Stimulated activated CD8-positive, alpha-beta memory T cell treated with anti-CD3 and anti-CD28 coated beads, Interleukin-2, amount 100 ng/mL, for 1 hour (primary cell): ENCODE results near the gene ECI2.
"Not testable (repeated sequence)": the region's sequence is repeated elsewhere in the genome, so short reads cannot be mapped to it uniquely, and the experiment has no call there.

ENCODE experiments used
- DNase-seq, 2 donors: peaks; one replicate each; pipeline ENCODE4 v3.0.0-alpha.2; 2020; ENCODE audit warnings: low read depth in 2 of 2

Gene ECI2

DNA sequence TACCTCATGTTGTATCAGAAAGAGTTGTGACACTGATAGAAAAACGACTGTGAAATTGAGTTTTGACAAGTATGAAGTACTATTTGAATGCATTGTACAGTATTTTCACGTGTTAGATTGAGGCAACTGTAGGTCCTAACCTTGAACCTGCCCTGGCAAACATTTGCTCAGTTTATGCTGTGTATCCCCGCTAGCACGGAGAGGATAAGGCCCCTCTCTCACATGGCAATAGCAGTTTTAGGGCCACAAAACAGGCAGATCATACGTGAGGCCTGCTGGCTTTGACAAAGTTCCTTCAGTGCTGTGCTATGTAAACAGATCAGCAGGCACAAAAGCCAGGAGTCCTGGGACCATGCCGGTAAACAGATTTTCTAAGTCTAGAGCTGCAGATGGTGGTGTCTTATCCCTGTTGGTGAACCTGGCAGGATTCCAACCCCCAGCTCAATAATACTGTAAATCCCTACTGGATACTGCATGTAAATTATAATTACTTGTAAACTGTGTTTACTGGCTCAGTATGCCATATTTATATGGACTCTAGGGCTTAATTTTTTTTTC lies 32.6 kb downstream of the ECI2 start:
- DNase-seq: no peak

DNA sequence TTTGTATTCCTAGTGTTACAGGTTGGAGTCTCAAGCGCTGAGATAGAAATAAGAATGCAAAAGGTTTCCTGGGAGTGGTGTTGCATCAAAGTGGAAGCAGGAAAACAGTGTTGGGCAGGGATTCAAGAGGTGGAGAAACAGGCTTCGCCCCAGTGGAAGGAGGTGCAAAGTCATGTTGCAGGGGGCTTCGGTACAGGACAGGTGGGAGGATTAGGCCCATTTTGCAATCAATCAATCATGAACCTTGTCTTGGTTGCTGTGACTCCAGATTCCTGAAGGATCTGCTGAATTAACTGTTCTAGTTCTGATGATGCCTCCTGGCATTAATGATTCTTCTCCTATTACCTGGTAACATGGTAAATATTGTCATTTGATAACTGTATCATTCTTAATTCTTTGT lies 34.1 kb downstream of the ECI2 start:
- DNase-seq: no peak

DNA sequence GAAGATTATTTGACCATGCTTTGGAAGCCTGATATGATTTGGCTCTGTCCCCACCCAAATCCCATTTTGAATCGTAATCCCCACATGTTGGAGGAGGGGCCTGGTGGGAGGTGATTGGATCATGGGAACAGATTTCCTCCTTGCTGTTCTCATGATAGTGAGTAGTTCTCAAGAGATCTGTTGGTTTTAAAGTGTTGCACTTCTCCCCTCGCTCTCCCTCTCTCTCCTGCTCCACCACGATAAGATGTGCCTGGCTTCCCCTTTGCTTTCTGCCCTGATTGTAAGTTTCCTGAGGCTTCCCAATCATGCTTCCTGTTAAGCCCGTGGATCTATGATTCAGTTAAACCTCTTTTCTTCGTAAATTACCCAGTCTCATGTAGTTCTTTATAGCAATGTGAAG lies 34.7 kb downstream of the ECI2 start:
- DNase-seq: no peak

DNA sequence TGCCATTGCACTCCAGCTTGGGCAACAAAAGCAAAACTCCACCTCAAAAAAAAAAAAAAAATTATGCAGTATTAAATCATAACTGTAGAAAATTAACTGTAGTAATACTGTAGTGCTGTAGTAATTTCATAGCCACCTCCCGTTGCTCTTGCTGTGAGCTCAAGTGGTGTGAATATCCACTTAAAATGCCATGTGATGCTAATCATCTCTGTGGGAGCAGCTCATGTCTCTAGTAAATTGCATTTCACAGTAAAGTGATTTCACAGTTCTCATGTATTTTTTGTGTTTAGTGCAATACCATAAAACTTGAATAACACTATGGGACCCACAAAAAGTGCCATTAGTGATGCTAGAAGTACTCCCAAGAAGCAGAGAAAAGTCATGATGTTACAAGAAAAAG lies 42.1 kb downstream of the ECI2 start:
- no peak for DNase-seq

DNA sequence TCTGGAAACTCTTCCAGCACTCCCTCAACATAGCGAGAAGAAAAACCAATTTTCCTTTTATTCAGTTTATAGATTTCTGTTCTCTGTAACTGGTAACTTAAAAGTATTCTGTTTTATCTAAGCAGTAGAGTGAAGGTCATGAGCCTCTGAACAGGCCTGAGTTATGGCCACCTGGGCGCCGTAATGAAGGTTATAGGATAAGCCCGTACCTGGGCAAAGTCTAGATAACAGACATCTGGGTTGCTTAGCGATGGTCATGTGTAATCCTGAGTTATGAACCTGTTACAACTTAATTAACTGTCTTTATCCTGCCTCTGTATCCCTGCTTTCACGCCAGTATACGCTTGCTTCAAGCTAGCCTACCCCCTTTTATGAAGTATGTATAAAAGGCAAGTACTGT lies 43.4 kb downstream of the ECI2 start:
- DNase-seq: no peak

DNA sequence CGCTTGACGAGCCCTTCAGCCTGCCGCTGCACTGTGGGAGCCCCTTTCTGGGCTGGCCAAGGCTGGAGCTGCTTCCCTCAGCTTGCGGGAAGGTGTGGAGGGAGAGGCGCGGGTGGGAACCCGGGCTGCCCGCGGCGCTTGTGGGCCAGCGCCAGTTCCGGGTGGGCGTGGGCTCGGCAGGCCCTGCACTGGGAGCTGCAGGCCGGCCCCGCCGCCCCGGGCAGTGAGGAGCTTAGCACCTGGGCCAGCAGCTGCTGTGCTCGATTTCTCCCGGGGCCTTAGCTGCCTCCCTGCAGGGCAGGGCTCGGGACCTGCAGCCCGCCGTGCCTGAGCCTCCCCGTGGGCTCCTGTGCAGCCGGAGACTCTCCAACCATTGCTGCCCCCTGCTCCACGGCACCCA lies 45.3 kb downstream of the ECI2 start:
- DNase-seq: not testable (repeated sequence)

DNA sequence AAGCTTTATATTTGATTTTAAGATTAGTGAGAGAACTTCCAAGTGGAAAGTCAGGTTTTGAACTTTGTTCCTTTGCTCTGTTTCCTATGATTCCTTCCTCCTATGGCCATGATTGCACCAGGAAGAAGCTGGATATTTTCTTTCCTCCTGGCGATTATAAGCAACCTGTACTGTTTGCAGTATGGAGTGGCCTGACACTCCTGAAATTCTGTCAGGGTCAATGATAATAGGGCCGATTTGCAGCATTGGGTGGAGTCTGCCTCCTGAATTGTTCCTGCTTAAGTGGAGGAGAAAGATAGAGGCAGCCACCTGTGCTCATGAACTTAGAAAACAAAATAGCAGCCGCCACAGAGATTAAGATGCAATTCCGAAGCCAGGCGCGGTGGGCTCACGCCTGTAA lies 46.7 kb downstream of the ECI2 start:
- no peak for DNase-seq

DNA sequence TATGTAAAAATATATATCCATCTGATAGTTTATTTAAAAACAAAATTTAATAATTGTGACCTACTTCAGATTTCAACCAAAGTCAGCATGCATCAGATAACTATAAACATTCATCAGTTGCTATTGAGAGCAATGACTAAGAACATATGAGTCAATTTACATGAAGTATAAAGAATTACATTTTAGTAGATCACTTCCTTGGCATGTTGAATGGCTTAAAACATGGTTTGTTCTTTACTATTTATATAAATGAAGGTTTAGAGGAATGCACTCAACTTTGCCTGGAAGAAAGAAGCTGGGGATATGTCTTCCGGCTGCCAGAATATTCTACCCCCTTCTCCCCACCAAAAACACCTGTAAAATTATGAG lies 50.1 kb downstream of the ECI2 start:
- DNase-seq: no peak

DNA sequence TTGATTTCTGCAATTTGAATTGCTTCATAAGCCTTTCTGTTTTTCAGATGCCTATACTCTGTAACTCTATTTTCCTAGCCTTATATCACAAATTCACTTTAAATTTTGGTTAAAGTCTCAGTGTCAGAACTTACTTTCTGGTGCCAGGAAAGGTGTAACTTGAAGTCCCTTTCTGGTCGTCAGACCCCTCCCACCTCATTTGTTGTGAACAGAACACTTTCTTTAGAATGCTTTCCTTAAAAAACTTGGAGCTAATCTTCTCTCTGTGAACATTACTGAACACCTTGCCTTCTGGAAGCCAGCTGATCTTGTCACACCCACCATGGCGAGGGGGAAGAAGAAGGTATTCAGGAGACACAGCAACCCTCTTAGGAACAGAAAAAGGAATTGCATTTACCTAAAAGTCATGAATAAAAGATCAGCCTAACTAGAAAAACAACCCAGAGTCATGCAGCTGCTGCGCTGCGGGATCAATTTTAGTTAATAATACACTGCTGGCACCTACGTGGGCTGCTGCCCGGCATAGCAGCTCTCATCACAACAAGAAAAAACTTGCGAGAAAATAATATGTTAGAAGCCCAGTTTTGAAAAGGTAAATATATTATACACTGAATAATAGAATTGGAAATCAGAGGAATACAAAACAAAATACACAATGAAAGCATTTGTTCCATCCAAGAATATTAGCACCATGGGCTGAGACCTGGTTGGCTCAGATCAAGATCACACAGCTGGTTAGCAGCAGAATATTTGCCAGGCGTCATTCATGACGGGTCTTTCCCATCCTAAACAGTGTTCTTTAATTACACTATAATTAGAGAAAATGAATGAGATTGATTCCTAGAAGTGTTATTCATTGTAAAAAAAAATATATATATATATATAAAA lies 50.7 kb downstream of the ECI2 start:
- no peak for DNase-seq

DNA sequence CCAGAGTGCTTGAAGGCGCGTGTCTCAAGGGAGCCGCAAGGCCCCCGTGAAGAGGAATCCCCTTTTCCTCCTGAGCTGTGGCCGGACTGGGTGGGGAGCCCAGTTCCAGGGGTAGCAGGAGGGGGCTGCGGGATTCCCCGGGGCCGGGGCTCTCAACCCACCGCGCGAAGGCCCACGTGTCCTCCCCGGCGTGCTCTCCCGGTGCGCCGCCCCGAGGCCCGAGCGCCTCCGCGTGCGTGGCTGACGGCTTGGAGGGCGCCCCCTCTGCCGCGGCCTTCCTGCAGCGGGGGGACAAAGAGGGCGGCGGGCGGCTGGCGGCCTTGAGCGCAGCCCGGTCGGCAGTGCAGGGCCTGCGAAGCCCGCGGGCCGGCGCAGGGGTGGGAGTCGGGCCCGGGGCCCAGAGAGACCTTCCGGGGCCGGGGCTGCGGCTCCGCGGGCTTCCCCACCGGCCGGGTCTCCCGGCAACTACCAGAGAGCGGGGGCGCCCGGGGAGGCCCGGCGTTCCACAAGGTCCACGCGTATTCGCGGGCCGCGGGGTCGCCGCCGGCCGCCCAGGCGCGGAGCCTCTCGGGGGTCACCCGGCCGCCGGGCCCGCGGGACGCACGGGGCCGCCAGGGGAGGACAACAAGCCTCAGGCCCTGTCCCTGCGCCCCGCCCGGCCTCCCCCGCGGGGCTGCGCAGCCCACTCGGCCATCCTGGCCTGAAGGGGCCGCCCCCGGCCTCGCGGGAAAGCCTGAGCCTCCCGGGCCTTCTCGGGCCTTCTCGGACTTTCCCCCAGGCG lies 56.5 kb downstream of the ECI2 start, which contains the start of gene FAM217A:
TSS of gene FAM217A (minus strand) at position 447 of the 781 bp plus-strand sequence. CDS start 1,723 bp downstream, outside the sequence.
- DNase-seq: no peak

DNA sequence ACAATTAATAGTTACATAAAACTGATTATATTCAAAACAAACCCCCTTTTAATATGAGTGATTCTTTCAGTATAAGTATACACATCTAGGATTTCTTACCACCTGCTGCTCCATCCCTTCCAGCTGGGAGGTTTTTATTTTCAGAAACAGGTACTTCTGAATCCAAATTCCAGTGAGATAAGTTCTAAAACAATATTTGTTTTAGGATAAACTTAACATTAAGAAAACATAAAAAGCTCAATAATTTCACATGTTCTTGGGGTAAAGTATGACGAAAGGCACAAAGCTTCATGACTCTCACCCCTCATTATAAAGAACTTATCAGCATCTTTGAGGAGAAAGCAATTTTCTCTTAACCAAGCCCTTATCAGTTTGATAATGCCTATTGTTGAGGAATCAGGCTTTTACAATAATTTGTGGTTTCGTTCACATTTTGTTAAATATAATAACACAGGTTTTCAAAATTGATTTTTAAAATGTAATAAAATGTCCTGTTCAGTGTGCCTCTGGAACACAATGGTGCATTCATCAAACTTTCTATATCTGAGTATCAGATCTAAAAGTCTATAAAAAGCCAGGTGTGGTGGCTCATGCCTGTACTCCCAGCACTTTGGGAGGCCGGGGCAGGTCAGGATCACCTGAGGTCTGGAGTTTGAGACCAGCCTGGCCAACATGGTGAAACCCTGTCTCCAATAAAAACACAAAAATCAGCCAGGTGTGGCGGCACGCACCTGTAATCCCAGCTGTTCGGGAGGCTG lies 60.7 kb downstream of the ECI2 start:
- DNase-seq: no peak

DNA sequence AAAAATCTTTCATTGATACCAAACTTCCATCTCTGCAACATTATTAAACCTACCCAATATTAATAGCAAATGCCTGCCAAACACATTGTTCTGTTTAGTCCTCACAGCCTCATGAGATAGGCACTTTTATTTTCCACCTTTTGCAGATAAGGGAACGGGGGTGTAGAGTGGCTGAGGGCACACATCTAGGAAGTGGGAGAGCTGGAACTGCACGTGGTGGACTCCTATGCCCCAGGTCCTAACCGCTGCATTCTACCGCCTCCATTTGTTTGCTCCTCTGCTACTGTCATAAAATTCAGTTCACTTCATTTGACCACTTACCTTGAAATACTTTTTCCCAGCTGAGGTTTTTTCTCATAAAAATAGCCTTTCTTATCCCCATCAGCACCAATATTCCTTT lies 64.0 kb downstream of the ECI2 start:
- DNase-seq: no peak

DNA sequence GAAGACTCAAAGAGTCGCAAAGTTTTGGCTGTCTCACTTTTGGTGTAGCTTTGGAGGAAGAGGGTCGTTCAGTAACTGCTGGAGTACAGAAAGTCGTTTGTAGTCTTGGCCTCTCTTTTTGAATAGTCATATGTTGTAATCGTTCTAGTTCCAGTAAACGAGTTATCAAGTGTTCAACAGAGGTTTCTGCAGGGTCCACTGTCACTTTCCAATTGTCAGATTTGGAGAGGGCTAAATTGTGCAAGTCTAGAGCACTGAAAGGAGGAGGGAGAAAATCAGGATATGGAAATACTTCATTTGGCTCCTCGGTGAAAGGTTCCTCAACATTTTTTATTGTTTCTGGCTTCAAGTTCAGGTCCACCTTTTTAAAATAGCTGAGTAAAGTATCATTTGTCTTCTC lies 66.2 kb downstream of the ECI2 start:
- no peak for DNase-seq

DNA sequence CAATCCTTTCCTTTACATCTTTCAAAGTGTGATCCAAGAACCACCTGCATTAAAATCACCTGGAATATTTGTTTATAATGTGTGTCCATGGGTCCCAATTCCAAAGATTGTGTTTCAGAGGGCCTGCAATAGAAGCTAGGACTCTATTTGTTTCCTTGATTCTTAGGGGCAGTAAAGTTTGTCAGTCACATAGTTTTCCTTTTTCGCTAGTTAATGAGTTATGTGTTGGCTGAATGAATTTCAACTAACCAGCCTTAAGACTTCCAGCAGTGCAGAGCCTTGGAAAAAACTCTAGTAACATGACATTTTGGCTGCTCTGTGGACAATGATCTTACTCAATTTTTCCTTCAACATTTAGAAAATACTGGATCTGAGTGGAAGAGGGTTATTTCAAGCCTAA lies 67.7 kb downstream of the ECI2 start:
- no peak for DNase-seq

DNA sequence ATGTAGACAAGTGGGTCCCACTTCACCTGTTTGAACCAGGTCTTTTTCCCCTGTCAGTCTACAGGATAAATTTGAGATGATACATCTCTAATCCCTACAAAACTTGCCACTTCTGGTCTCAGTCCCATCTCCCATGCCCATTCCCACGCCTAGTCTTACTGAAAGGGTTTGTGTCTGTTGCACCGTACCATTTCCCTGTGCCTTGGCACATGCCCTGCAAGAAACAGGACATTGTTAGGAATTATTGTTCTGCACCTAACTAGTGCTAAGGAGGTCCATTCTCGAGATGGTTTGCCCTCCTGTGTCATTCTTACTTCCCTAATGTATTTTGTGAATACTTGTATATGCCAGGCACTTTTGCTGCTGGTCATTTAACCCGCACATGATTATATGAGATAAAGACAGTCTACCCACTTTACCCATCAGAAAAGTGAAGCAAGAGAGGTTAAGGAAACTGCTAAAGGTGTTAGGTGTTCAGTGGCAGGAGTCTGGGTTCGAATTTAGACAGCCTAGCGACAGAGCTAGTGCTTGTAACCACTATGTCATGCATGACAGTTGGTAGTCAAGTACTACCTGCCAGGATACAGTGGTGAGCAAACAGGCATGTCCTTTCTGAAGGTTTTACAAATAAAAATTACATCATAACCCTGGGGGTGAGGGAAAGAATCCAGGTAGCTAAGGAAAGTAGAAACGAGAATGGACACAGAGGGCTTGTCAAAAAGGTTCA lies 69.2 kb downstream of the ECI2 start:
- DNase-seq: no peak
